ENCODE data around the gene CAPNS1.
"Not testable (repeated sequence)": the region's sequence is repeated elsewhere in the genome, so short reads cannot be mapped to it uniquely, and the experiment has no call there.

CAPNS1 gene

GRCh38 chr19:36151144-36152018, 11.5 kb downstream of the CAPNS1 start:
- DNase-seq (ENCODE audit: low spot score) = peak; percentile 56

GRCh38 chr19:36152019-36152351, 12.1 kb downstream of the CAPNS1 start:
- peak; percentile 30 for DNase-seq (ENCODE audit: low spot score)

- DNase-seq (ENCODE audit: low spot score) = peak; percentile 75
These were observed 12.7 kb downstream of the CAPNS1 start, which contains the start of gene COX7A1 for GRCh38 chr19:36152352-36153091. TSS of gene COX7A1 (minus strand) at chr19:36152447. CDS start at chr19:36152407, 40 bp downstream.

DNA sequence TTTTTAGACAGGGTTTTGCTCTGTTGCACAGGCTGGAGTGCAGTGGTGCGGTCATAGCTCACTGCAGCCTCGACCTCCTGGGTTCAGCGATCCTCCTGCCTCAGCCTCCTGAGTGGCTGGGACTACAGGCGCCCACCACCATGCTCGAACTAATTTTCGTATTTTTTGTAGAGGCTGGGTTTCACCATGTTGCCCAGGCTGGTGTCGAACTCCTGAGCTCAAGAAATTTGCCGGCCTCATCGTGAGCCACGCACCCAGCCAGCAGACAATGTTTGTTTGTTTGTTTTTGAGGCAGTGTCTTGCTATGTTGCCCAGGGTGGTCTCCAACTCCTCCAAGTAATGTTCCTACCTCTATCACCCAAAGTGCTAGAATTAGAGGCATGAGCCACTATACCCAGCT, 13.3 kb downstream of the CAPNS1 start:
- DNase-seq (ENCODE audit: low spot score) = no peak

- no peak for DNase-seq (ENCODE audit: low spot score)
These were observed 21.1 kb downstream of the CAPNS1 start for GRCh38 chr19:36160821-36161596.

- DNase-seq (ENCODE audit: low spot score) = no peak
These were observed 23.9 kb downstream of the CAPNS1 start for GRCh38 chr19:36163813-36164212.

DNA sequence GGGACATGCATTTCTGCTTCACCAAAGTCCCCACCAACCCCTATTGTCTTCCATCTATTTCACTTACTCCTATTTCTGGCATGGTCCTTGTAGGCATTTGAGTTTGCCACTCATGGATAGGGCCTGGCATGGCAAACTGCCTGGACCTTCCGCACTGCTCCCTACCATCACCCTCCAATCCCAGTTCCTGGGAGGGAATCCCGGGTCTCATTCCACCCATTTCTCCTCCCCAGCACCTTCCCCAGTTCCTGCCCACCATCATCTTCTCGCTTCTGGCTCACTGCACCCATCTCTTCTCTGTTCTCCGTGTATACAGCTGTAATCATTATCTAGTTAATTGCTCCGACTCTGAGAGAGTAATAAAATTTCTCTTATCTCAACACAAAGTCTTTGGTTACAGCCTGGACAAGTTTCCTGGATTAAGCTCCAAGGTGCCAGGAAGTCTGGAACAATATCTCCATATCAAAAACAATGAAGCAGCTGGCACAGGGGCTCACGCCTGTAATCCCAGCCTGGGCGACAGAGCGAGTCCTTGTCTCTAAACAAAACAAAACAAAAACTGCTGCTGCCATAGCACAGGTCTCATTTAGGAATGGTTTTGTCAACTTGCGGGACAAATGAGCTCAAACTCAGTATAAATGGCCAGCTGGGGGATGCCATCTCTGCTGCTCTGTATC, 29.4 kb downstream of the CAPNS1 start:
- no peak for DNase-seq (ENCODE audit: low spot score)

DNA sequence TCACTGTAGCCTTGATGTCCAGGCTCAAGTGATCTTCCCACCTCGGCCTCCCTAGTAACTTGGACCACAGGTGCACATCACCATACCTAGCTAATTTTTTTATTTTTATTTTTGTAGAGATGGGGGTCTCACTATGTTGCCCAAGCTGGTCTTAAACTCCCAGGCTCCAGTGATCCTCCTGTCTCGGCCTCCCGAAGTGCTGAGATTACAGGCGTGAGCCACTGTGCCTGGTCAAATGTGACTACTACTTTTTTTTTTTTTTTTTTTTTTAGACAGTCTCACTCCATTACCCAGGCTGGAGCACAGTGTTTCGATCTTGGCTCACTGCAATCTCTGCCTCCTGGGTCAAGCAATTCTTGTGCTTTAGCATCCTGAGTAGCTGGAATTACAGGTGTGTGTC, 33.0 kb downstream of the CAPNS1 start:
- DNase-seq (ENCODE audit: low spot score) = no peak

DNA sequence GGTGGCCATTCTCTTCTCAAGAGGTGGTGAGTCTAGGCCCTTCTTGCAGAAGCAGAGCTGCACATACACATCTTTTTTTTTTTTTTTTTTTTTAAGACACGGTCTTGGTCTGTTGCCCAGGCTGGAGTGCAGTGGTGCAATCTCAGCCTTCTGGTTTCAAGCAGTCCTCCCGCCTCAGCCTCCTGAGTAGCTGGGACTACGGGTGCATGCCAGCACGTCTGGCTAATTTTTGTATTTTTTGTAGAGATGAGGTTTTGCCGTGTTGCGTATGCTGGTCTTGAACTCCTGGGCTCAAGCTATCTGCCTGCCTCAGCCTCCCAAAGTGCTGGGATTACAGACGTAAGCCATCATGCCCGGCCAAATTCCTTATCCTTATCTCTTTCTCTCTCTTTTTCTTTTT, 34.0 kb downstream of the CAPNS1 start:
- not testable (repeated sequence) for DNase-seq (ENCODE audit: low spot score)

DNA sequence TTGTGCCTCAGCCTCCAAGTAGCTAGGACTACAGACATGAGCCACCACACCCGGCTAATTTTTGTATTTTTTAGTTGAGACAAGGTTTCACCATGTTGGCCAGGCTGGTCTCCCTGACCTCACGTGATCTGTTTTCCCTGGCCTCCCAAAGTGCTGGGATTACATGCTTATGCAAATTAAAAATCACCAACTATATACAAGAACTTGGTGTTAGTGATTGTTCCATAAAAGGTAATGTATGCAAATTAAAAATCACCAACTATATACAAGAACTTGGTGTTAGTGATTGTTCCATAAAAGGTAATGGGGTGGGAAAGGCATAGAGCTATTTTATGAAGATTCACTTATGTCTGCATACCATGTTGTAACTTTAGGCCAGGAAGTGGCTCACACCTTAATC, 39.2 kb downstream of the CAPNS1 start:
- DNase-seq (ENCODE audit: low spot score) = not testable (repeated sequence)

GRCh38 chr19:36182612-36183244, 42.9 kb downstream of the CAPNS1 start:
- DNase-seq (ENCODE audit: low spot score) = no peak

- no peak for DNase-seq (ENCODE audit: low spot score)
These were observed 43.4 kb downstream of the CAPNS1 start for GRCh38 chr19:36183245-36183628.

DNA sequence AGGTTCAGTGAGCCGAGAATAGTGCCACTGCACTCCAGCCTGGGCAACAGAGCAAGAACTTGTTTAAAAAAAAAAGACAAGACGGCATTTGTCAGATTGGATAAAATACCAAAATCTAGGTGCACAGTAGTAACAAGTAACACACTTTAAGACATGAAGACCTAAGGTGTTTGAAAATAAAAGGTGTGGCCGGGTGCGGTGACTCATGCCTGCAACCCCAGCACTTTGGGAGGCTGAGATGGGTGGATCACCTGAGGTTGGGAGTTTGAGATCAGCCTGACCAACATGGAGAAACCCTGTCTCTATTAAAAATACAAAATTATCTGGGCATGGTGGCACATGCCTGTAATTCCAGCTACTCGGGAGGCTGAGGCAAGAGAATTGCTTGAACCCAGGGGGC, 46.9 kb downstream of the CAPNS1 start:
- DNase-seq (ENCODE audit: low spot score) = not testable (repeated sequence)

- no peak for DNase-seq (ENCODE audit: low spot score)
These were observed 56.4 kb downstream of the CAPNS1 start for GRCh38 chr19:36196249-36196648.

DNA sequence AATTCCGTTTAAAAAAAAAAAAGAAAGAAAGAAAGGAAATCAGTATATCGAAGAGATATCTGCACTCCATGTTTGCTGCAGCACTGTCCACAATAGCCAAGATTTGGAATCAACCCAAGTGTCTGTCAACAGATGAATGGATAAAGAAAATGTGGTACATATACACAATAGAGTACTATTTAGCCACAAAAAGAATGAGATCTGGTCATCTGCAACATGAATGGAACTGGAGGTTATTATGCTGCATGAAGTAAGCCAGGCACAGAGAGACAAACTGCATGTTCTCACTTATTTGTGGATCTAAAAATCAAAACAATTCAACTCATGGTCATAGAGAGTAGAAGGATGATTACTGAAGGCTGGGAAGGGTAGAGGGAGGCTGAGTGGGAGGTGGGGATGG, 58.3 kb downstream of the CAPNS1 start:
- no peak for DNase-seq (ENCODE audit: low spot score)

Data from GM03348 (cell line).